Panc1 (cell line): ENCODE data around the gene MAB21L2.

Experiments
- CTCF ChIP-seq: fragments of 450-650 bp; IDR thresholded peaks from 2 replicates; pipeline ENCODE4 v1.5.1; 2017; ENCODE audit warnings: mild to moderate bottlenecking
- POLR2AphosphoS5 ChIP-seq: IDR thresholded peaks from 2 replicates; pipeline ENCODE4 v1.6.1; 2012; ENCODE audit warnings: mild to moderate bottlenecking, low read depth, low read length, moderate library complexity

GRCh38 chr4:150569998-150570535 lies 11.9 kb upstream of the MAB21L2 start:
- no peak for TF ChIP-seq CTCF
- no peak for TF ChIP-seq POLR2AphosphoS5
